K562 (cell line): ENCODE data around the gene UBASH3A. TPM values are rescaled to one million over a fixed set of nuclear protein-coding genes. Genes with fewer than 3 reads are reported as not detected.

Experiments
- ATAC-seq: fragments of 200-7000 bp; cut with Tn5 transposase; 3 replicates; pipeline ENCODE4 v1.9.1; 2020; ENCODE audit warnings: moderate library complexity
- BruUV-seq: library from RNA; stranded (reverse); fragments of 400-500 nt; replicated peaks from 2 replicates; lab custom pipeline; 2021; lab: Mats Ljungman, UMichigan
- CTCF ChIA-PET: fragments of 300-600 bp; formaldehyde crosslinking; extraction: SDS; loops from one replicate; lab custom pipeline; 2021; ENCODE audit warnings: low intra/inter-chr PET ratio; lab: Yijun Ruan, JAX
- POLR2A ChIA-PET: fragments of 300-600, 350-650 bp; sonication (Branson Sonifier 250); formaldehyde crosslinking; extraction: SDS; loops from one replicate; lab custom pipeline; 2021; ENCODE audit warnings: antibody characterized with exemption, inconsistent platforms; lab: Yijun Ruan, JAX
- DNase-seq, 4 experiments: peaks; one replicate each; pipeline versions ENCODE4 v3.0.0 to v3.0.0-alpha.2; 2011 to 2018; ENCODE audit warnings: low spot score in 3 of 4, mixed read lengths in 3 of 4; ENCODE audit errors: extremely low read depth in 1 of 4
- FAIRE-seq: peaks from 2 replicates; lab custom pipeline; 2011; peaks lifted over from hg19 to GRCh38; lab: Jason Lieb, UNC
- H2AFZ ChIP-seq: 2 replicates; pipeline ENCODE4 v1.6.0; 2011; ENCODE audit warnings: low read depth, low read length, control low read depth, inconsistent platforms
- H3K27ac ChIP-seq: fragments of 200-600 bp; 3 replicates; pipeline ENCODE4 v1.8.0; 2011; ENCODE audit warnings: low read depth, mild to moderate bottlenecking, control low read depth, inconsistent platforms, low read length, moderate library complexity, mixed read lengths; ENCODE audit errors: extremely low read depth
- H3K27me3 ChIP-seq, 2 experiments: fragments of 300-600 bp in 1 of 2; 2 replicates in 1 of 2; 3 replicates in 1 of 2; pipeline versions ENCODE4 v1.6.0 to v1.8.0; 2011; ENCODE audit warnings: inconsistent platforms in 2 of 2, low read length in 2 of 2, mild to moderate bottlenecking in 1 of 2, mixed read lengths in 1 of 2, moderate library complexity in 1 of 2; ENCODE audit not compliant: control insufficient read depth in 2 of 2, insufficient read depth in 2 of 2
- H3K36me3 ChIP-seq: fragments of 300-600 bp; 3 replicates; pipeline ENCODE4 v1.8.0; 2011; ENCODE audit warnings: mild to moderate bottlenecking, low read length, inconsistent platforms; ENCODE audit not compliant: control insufficient read depth, insufficient read depth
- H3K4me1 ChIP-seq, 2 experiments: fragments of 200-600 bp in 1 of 2; replicated peaks in 1 of 2; 2 replicates in 1 of 2; 3 replicates in 1 of 2; pipeline versions ENCODE4 v1.5.1 to v1.8.0; 2011; ENCODE audit warnings: inconsistent platforms in 2 of 2, low read length in 2 of 2, mild to moderate bottlenecking in 1 of 2, mixed read lengths in 1 of 2, moderate library complexity in 1 of 2; ENCODE audit not compliant: control insufficient read depth in 2 of 2, insufficient read depth in 2 of 2
- H3K4me2 ChIP-seq: 2 replicates; pipeline ENCODE4 v1.6.1; 2011; ENCODE audit warnings: low read length, control low read depth, inconsistent platforms, mixed read lengths; ENCODE audit not compliant: insufficient read depth
- H3K4me3 ChIP-seq: fragments of 200-600 bp; sonication (generic), shearing (Covaris generic); 2 replicates; pipeline ENCODE4 v1.5.1; 2016; ENCODE audit warnings: control low read depth, inconsistent platforms
- H3K79me2 ChIP-seq: fragments of 200-600 bp; 3 replicates; pipeline ENCODE4 v1.8.0; 2011; ENCODE audit warnings: low read length, inconsistent platforms; ENCODE audit not compliant: control insufficient read depth, insufficient read depth
- H3K9ac ChIP-seq, 2 experiments: 2 replicates each; pipeline versions ENCODE4 v1.6.0 to v1.6.1; 2011; ENCODE audit warnings: low read depth in 2 of 2, low read length in 2 of 2, control low read depth in 1 of 2, inconsistent platforms in 1 of 2, mild to moderate bottlenecking in 1 of 2, mixed read lengths in 1 of 2; ENCODE audit not compliant: insufficient read depth in 1 of 2
- H3K9me1 ChIP-seq: one replicate; pipeline ENCODE4 v1.6.0; 2011; ENCODE audit warnings: inconsistent platforms, mild to moderate bottlenecking, low read length, moderate library complexity; ENCODE audit not compliant: control insufficient read depth, insufficient read depth
- H3K9me3 ChIP-seq: replicated peaks from 2 replicates; pipeline ENCODE4 v1.5.1; 2011; ENCODE audit warnings: low read depth, low read length, inconsistent platforms; ENCODE audit not compliant: control insufficient read depth, insufficient read depth
- H4K20me1 ChIP-seq: replicated peaks from 2 replicates; pipeline ENCODE4 v1.6.1; 2011; ENCODE audit warnings: low read length, inconsistent platforms, mixed read lengths; ENCODE audit not compliant: control insufficient read depth, insufficient read depth
- CREM ChIP-seq: IDR thresholded peaks from 2 replicates; pipeline ENCODE4 v1.6.1; 2014; ENCODE audit warnings: antibody characterized with exemption, low read depth
- FOS ChIP-seq: IDR thresholded peaks from 3 replicates; pipeline ENCODE4 v1.6.1; 2011; ENCODE audit not compliant: insufficient read length; ENCODE audit errors: extremely low read depth
- MEIS2 ChIP-seq: fragments of 450-650 bp; IDR thresholded peaks from 2 replicates; pipeline ENCODE4 v1.6.1; 2014; ENCODE audit warnings: mild to moderate bottlenecking; ENCODE audit not compliant: partially characterized antibody
- MYC ChIP-seq, 2 experiments: fragments of 250-450 bp in 1 of 2; sonication (Bioruptor Pico) in 1 of 2; IDR thresholded peaks; 2 replicates each; pipeline versions ENCODE4 v1.5.1 to v1.6.1; 2012 to 2021; ENCODE audit warnings: low read depth in 2 of 2, borderline replicate concordance in 1 of 2, improper control_type of control experiment in 1 of 2, low read length in 1 of 2, mild to moderate bottlenecking in 1 of 2, moderate library complexity in 1 of 2
- NFYB ChIP-seq: IDR thresholded peaks from 2 replicates; pipeline ENCODE4 v1.6.1; 2011; ENCODE audit warnings: mild to moderate bottlenecking, moderate library complexity; ENCODE audit not compliant: insufficient read length; ENCODE audit errors: extremely low read depth
- PBX2 ChIP-seq, 2 experiments: IDR thresholded peaks in 1 of 2; conservative IDR thresholded peaks in 1 of 2; 2 replicates each; pipeline ENCODE4 v1.6.1; 2016; ENCODE audit warnings: low read depth in 2 of 2, mild to moderate bottlenecking in 1 of 2, missing compliant biosample characterization in 1 of 2, missing genetic modification characterization in 1 of 2, moderate library complexity in 1 of 2
- PKNOX1 ChIP-seq: fragments of 450-650 bp; IDR thresholded peaks from 2 replicates; pipeline ENCODE4 v1.6.1; 2016
- SP2 ChIP-seq: IDR thresholded peaks from 2 replicates; pipeline ENCODE4 v1.6.1; 2011; ENCODE audit warnings: mild to moderate bottlenecking, low read depth, low read length, moderate library complexity; ENCODE audit not compliant: poor library complexity, severe bottlenecking; ENCODE audit errors: extremely low read depth
- SREBF1 ChIP-seq: fragments of 150-350 bp; IDR thresholded peaks from 2 replicates; pipeline ENCODE4 v1.6.1; 2014; ENCODE audit warnings: antibody characterized with exemption, low read depth, low read length, borderline replicate concordance
- ZNF354B ChIP-seq: fragments of 250-450 bp; sonication (Bioruptor Pico); IDR thresholded peaks from 2 replicates; pipeline ENCODE4 v1.4.0; 2020
- WGBS: fragments of 100-300 bp; shearing (Covaris generic); methylation state at CpG from one replicate; pipeline ENCODE4 v1.1.6; 2016; ENCODE audit warnings: low coverage, mixed read lengths; ENCODE audit not compliant: insufficient coverage; ENCODE audit errors: missing lambda C conversion rate; 5-methylcytosine and 5-hydroxymethylcytosine counted together
- in situ Hi-C: fragments of 300-500 bp; cut with MboI; formaldehyde crosslinking; loops from 4 replicates; pipeline ENCODE4 v1.15.0; 2018; ENCODE audit warnings: inconsistent platforms, mixed read lengths
- intact Hi-C: fragments of 100-400 bp; cut with micrococcal nuclease; formaldehyde crosslinking; loops from 2 replicates; pipeline ENCODE4 v1.14.2; 2022
- polyA plus RNA-seq, 8 experiments: library from polyadenylated mRNA; depleted of rRNA in 4 of 8; stranded (reverse) in 5 of 8; unstranded in 3 of 8; fragments of >200 nt; fragmentation: Nextera tagmentation in 2 of 8; fragmentation: Illumina TruSeq in 1 of 8; extraction: Ambion mirVana in 2 of 8; extraction: Trizol in 1 of 8; gene quantifications; 2 replicates each; pipeline versions ENCODE4 v1.2.1 to v1.2.3, GENCODE V29; 2011 to 2014; ENCODE audit warnings: inconsistent platforms in 1 of 8, missing spikeins in 1 of 8
- total RNA-seq, 7 experiments: library from RNA; depleted of rRNA in 6 of 7; stranded (reverse); fragments of >200 nt in 6 of 7; fragmentation: Illumina TruSeq in 2 of 7; extraction: Trizol in 2 of 7; gene quantifications; 2 replicates each; pipeline versions ENCODE4 v1.2.1 to v1.2.3, GENCODE V29; 2011 to 2021; ENCODE audit warnings: low replicate concordance in 1 of 7

UBASH3A gene
- total and polyA plus RNA-seq, 9 of the 15 experiments (the other 6 are each of a cell fraction or from before 2014, with no cell fraction given) = 0.23 to 1.8 (median 1.1) TPM

- FAIRE-seq = peak; percentile 69
- H3K4me1 ChIP-seq = no peaks in the 10 kb centered on the region; a peak in 1 of 5 replicates
- POLR2A ChIA-PET = interaction anchor here (0.5 to 1.2 kb wide), 4 partner anchors 9 to 219 kb away, joined by 3 to 4 read pairs (median 4); no protein-coding TSS in a partner anchor
- ATAC-seq = peak; percentile 74
- H4K20me1 ChIP-seq = no peaks in the 10 kb centered on the region
- H3K4me3 ChIP-seq = no peak overlapping the region
- TF ChIP-seq SREBF1 (no peak), SP2 (peak; percentile 29), FOS (peak; percentile 29), ZNF354B (CRISPR knock-in tag) (no peak), CREM (0 out of 2 replicates have a peak, but pooled peaks have one; percentile 10), MYC (IDR thresholded peaks at IDR 0.05; ENCODE audit: low read depth, low read length) (no peak), MYC (CRISPR knock-in tag; IDR thresholded peaks at IDR 0.05; ENCODE audit: borderline replicate concordance, low read depth) (no peak), MEIS2 (peak; percentile 32), PKNOX1 (peak; percentile 99), NFYB (peak; percentile 18), PBX2 (CRISPR knock-in tag; IDR thresholded peaks at IDR 0.05; ENCODE audit: low read depth) (peak; percentile 72), PBX2 (tag; conservative IDR thresholded peaks at IDR 0.05; ENCODE audit: low read depth) (peak; percentile 91)
- TF ChIP-seq, all 486 proteins: peak for 7
- H3K4me2 ChIP-seq = no peak overlapping the region
- in situ Hi-C loops (no loop called here), intact Hi-C loops (no loop called here)
- no peak overlapping the region for H3K9ac ChIP-seq
- H3K36me3 ChIP-seq = no peaks in the 10 kb centered on the region
- no peaks in the 10 kb centered on the region for H3K9me1 ChIP-seq
- H3K27ac ChIP-seq = no peak overlapping the region
- H3K79me2 ChIP-seq = no peaks in the 10 kb centered on the region
- WGBS = 5% methylated on average over 13 of the region's 13 CpGs
- H3K9me3 ChIP-seq = 0 out of 2 replicates have a peak, but pooled peaks cover 2% of the 10 kb centered on the region
- no peak overlapping the region for H2AFZ ChIP-seq
- DNase-seq = peak in 2 of 4 experiments; percentile 50 to 73
- peaks cover 18 to 60% of the 10 kb centered on the region in 2 experiments for H3K27me3 ChIP-seq
- no TSS peak for BruUV-seq
- CTCF ChIA-PET = no interaction called here
Measured at GRCh38 chr21:42358937-42359336, 44.8 kb upstream of the UBASH3A start.
